ENCODE results near the gene KCNJ9.

- no peak for TF ChIP-seq CTCF (IDR thresholded peaks at IDR 0.05; ENCODE audit: low read depth, low read length, poor library complexity, severe bottlenecking)
- no peak for TF ChIP-seq EZH2phosphoT487 (IDR thresholded peaks at IDR 0.05; ENCODE audit: borderline replicate concordance, low read length)
Observed at GRCh38 chr1:160114085-160114484, 32.7 kb downstream of the KCNJ9 start.
